Measurements from ENCODE around the gene WBP1L. TPM values are rescaled to one million over a fixed set of nuclear protein-coding genes. Genes with fewer than 3 reads are reported as not detected.
"Not testable (repeated sequence)": the region's sequence is repeated elsewhere in the genome, so short reads cannot be mapped to it uniquely, and the experiment has no call there.

The WBP1L gene
- total RNA-seq, 2 experiments from 2014 or later = 17.6 to 24.4 TPM

GRCh38 chr10:102715880-102716279, 27.9 kb upstream of the WBP1L start:
- Histone ChIP-seq H3K4me3 (ENCODE audit: low read depth, low read length, poor library complexity, severe bottlenecking) (peak overlapping the region; percentile 77), H3K9me2 (ENCODE audit: insufficient read depth, low read length) (no peaks in the 10 kb centered on the region), H3K79me2 (ENCODE audit: insufficient read depth, low read depth, low read length) (peaks cover 62% of the 10 kb centered on the region), H3K36me3 (ENCODE audit: insufficient read depth, low read length) (peaks cover 28% of the 10 kb centered on the region; the same call in 1 of the 2 replicates), H3K4me2 (ENCODE audit: low read length) (peak overlapping the region; percentile 76), H2AFZ (ENCODE audit: low read length) (no peak overlapping the region), H3K27ac (ENCODE audit: low read depth, low read length, poor library complexity, severe bottlenecking) (no peak overlapping the region), H3K9me3 (ENCODE audit: low read length) (no peaks in the 10 kb centered on the region), H3K4me1 (ENCODE audit: insufficient read depth, low read length, poor library complexity, severe bottlenecking) (peaks cover 51% of the 10 kb centered on the region), H4K20me1 (ENCODE audit: insufficient read depth, low read length) (peaks cover 4% of the 10 kb centered on the region; the same call in 1 of the 2 replicates)
- CTCF ChIA-PET (ENCODE audit: unreplicated experiment) = no interaction called here
- no peak for DNase-seq (ENCODE audit: low spot score)
- no peak for TF ChIP-seq EZH2phosphoT487 (IDR thresholded peaks at IDR 0.05; ENCODE audit: borderline replicate concordance, low read depth, low read length)
- no peak for TF ChIP-seq CTCF (conservative IDR thresholded peaks at IDR 0.05; ENCODE audit: low read length)
- no TSS peak for BruUV-seq (replicated peaks)
- POLR2A ChIA-PET = interaction anchor here (0.6 to 2.3 kb wide), 6 partner anchors 23 to 252 kb away, joined by 3 to 14 read pairs (median 6); partner anchors contain the start of gene WBP1L
- intact Hi-C loops (cut with micrococcal nuclease; ENCODE audit: unreplicated experiment) = loop anchor here (2.0 to 10.0 kb wide), 3 partner anchors 27 to 601 kb away; partner anchors contain the start of gene WBP1L

- BruUV-seq (replicated peaks); H3K27ac ChIP-seq (ENCODE audit: low read depth, low read length, poor library complexity, severe bottlenecking); H3K9me3 ChIP-seq (ENCODE audit: low read length); H3K9me2 ChIP-seq (ENCODE audit: insufficient read depth, low read length); DNase-seq (ENCODE audit: low spot score); H2AFZ ChIP-seq (ENCODE audit: low read length); CTCF ChIA-PET (ENCODE audit: unreplicated experiment); H4K20me1 ChIP-seq (ENCODE audit: insufficient read depth, low read length): not testable (repeated sequence)
- H3K4me2 ChIP-seq (ENCODE audit: low read length) = peak overlapping the region; percentile 45
- H3K79me2 ChIP-seq (ENCODE audit: insufficient read depth, low read depth, low read length) = peaks cover 61% of the 10 kb centered on the region
- intact Hi-C loops (cut with micrococcal nuclease; ENCODE audit: unreplicated experiment) = loop anchor here (10.0 kb wide), 1 partner anchor 602 kb away; no protein-coding TSS in a partner anchor
- POLR2A ChIA-PET = interaction anchor here (0.7 kb wide), 1 partner anchor 51 kb away, joined by 6 read pairs; no protein-coding TSS in a partner anchor
- H3K4me1 ChIP-seq (ENCODE audit: insufficient read depth, low read length, poor library complexity, severe bottlenecking) = peaks cover 42% of the 10 kb centered on the region
- H3K4me3 ChIP-seq (ENCODE audit: low read depth, low read length, poor library complexity, severe bottlenecking) = peak overlapping the region; percentile 14
- H3K36me3 ChIP-seq (ENCODE audit: insufficient read depth, low read length) = peaks cover 34% of the 10 kb centered on the region
These were observed 26.7 kb upstream of the WBP1L start for GRCh38 chr10:102716900-102717565.

GRCh38 chr10:102718220-102718619, 25.5 kb upstream of the WBP1L start:
- Histone ChIP-seq H3K79me2 (ENCODE audit: insufficient read depth, low read depth, low read length) (peaks cover 53% of the 10 kb centered on the region), H4K20me1 (ENCODE audit: insufficient read depth, low read length) (peaks cover 9% of the 10 kb centered on the region), H3K9me3 (ENCODE audit: low read length) (no peaks in the 10 kb centered on the region), H3K4me3 (ENCODE audit: low read depth, low read length, poor library complexity, severe bottlenecking) (peak overlapping the region; percentile 14), H3K9me2 (ENCODE audit: insufficient read depth, low read length) (no peaks in the 10 kb centered on the region), H3K36me3 (ENCODE audit: insufficient read depth, low read length) (peaks cover 45% of the 10 kb centered on the region), H3K4me2 (ENCODE audit: low read length) (peak overlapping the region; percentile 45), H3K27ac (ENCODE audit: low read depth, low read length, poor library complexity, severe bottlenecking) (no peak overlapping the region), H2AFZ (ENCODE audit: low read length) (no peak overlapping the region), H3K4me1 (ENCODE audit: insufficient read depth, low read length, poor library complexity, severe bottlenecking) (peaks cover 35% of the 10 kb centered on the region)
- no peak for DNase-seq (ENCODE audit: low spot score)
- ChIA-PET POLR2A (interaction anchor here (0.7 kb wide), 1 partner anchor 40 kb away, joined by 5 read pairs; no protein-coding TSS in a partner anchor), CTCF (ENCODE audit: unreplicated experiment) (no interaction called here)
- no peak for TF ChIP-seq CTCF (conservative IDR thresholded peaks at IDR 0.05; ENCODE audit: low read length)
- no peak for TF ChIP-seq EZH2phosphoT487 (IDR thresholded peaks at IDR 0.05; ENCODE audit: borderline replicate concordance, low read depth, low read length)
- intact Hi-C loops (cut with micrococcal nuclease; ENCODE audit: unreplicated experiment) = loop anchor here (10.0 kb wide), 1 partner anchor 603 kb away; no protein-coding TSS in a partner anchor
- no TSS peak for BruUV-seq (replicated peaks)
